Measurements from ENCODE around the gene ZMAT5.
A peak's percentile ranks its signal among the peaks of the same experiment; 100 is the strongest.

Gene ZMAT5

GRCh38 chr22:29765905-29766631 lies 739 bp downstream of the ZMAT5 start:
- Histone ChIP-seq H3K36me3 (replicated peaks; ENCODE audit: insufficient read depth, low read length) (0 out of 2 replicates have a peak, but pooled peaks cover 5% of the 10 kb centered on the region), H2AFZ (ENCODE audit: low read length) (peak overlapping the region; percentile 100), H3K4me1 (ENCODE audit: low read length) (no peaks in the 10 kb centered on the region), H3K9me2 (replicated peaks; ENCODE audit: insufficient read depth, low read length) (no peaks in the 10 kb centered on the region), H3K9me3 (replicated peaks; ENCODE audit: insufficient read depth, low read length) (no peaks in the 10 kb centered on the region), H3K27ac (ENCODE audit: low read length) (peak overlapping the region; percentile 0; the same call in 1 of the 2 replicates), H3K4me3 (ENCODE audit: low read length) (peak overlapping the region; percentile 100), H3F3A (ENCODE audit: insufficient read depth, low read length) (no peaks in the 10 kb centered on the region), H4K20me1 (ENCODE audit: insufficient read depth, low read length) (no peaks in the 10 kb centered on the region), H3K9ac (ENCODE audit: low read length) (peak overlapping the region; percentile 92), H3K27me3 (replicated peaks; ENCODE audit: insufficient read depth, low read length) (no peaks in the 10 kb centered on the region), H3K79me2 (ENCODE audit: low read length) (peaks cover 38% of the 10 kb centered on the region), H3K4me2 (ENCODE audit: low read depth, low read length) (peak overlapping the region; percentile 81)
- TF ChIP-seq EZH2 (optimal IDR thresholded peaks at IDR 0.05; ENCODE audit: low read depth, low read length) (no peak), EZH2phosphoT487 (IDR thresholded peaks at IDR 0.05; ENCODE audit: low read length) (no peak)
- DNase-seq: no peak

GRCh38 chr22:29762263-29762662 lies 4.5 kb downstream of the ZMAT5 start:
- Histone ChIP-seq H3K27ac (ENCODE audit: low read length) (no peak overlapping the region), H4K20me1 (ENCODE audit: insufficient read depth, low read length) (no peaks in the 10 kb centered on the region), H3K27me3 (replicated peaks; ENCODE audit: insufficient read depth, low read length) (no peaks in the 10 kb centered on the region), H3K36me3 (replicated peaks; ENCODE audit: insufficient read depth, low read length) (no peaks in the 10 kb centered on the region), H3K9me2 (replicated peaks; ENCODE audit: insufficient read depth, low read length) (no peaks in the 10 kb centered on the region), H3K4me2 (ENCODE audit: low read depth, low read length) (no peak overlapping the region), H3K9ac (ENCODE audit: low read length) (no peak overlapping the region), H3K4me1 (ENCODE audit: low read length) (no peaks in the 10 kb centered on the region), H3F3A (ENCODE audit: insufficient read depth, low read length) (no peaks in the 10 kb centered on the region), H3K9me3 (replicated peaks; ENCODE audit: insufficient read depth, low read length) (no peaks in the 10 kb centered on the region), H3K4me3 (ENCODE audit: low read length) (no peak overlapping the region), H3K79me2 (ENCODE audit: low read length) (peaks cover 11% of the 10 kb centered on the region), H2AFZ (ENCODE audit: low read length) (no peak overlapping the region)
- DNase-seq: no peak
- TF ChIP-seq EZH2 (optimal IDR thresholded peaks at IDR 0.05; ENCODE audit: low read depth, low read length) (no peak), EZH2phosphoT487 (IDR thresholded peaks at IDR 0.05; ENCODE audit: low read length) (no peak), CTCF (IDR thresholded peaks at IDR 0.05; ENCODE audit: low read length) (no peak)

- H3K4me1 ChIP-seq (ENCODE audit: low read length): no peaks in the 10 kb centered on the region
- no peak overlapping the region for H3K9ac ChIP-seq (ENCODE audit: low read length)
- H2AFZ ChIP-seq (ENCODE audit: low read length): no peak overlapping the region
- H4K20me1 ChIP-seq (ENCODE audit: insufficient read depth, low read length): no peaks in the 10 kb centered on the region
- H3K27ac ChIP-seq (ENCODE audit: low read length): no peak overlapping the region
- no peak overlapping the region for H3K4me2 ChIP-seq (ENCODE audit: low read depth, low read length)
- no peaks in the 10 kb centered on the region for H3K9me2 ChIP-seq (replicated peaks; ENCODE audit: insufficient read depth, low read length)
- H3K36me3 ChIP-seq (replicated peaks; ENCODE audit: insufficient read depth, low read length): no peaks in the 10 kb centered on the region
- DNase-seq: no peak
- H3K27me3 ChIP-seq (replicated peaks; ENCODE audit: insufficient read depth, low read length): no peaks in the 10 kb centered on the region
- TF ChIP-seq EZH2 (optimal IDR thresholded peaks at IDR 0.05; ENCODE audit: low read depth, low read length): no peak
- TF ChIP-seq EZH2phosphoT487 (IDR thresholded peaks at IDR 0.05; ENCODE audit: low read length): no peak
- no peak for TF ChIP-seq CTCF (IDR thresholded peaks at IDR 0.05; ENCODE audit: low read length)
- no peaks in the 10 kb centered on the region for H3F3A ChIP-seq (ENCODE audit: insufficient read depth, low read length)
- H3K9me3 ChIP-seq (replicated peaks; ENCODE audit: insufficient read depth, low read length): no peaks in the 10 kb centered on the region
- no peaks in the 10 kb centered on the region for H3K79me2 ChIP-seq (ENCODE audit: low read length)
- H3K4me3 ChIP-seq (ENCODE audit: low read length): no peak overlapping the region
Measured at GRCh38 chr22:29758959-29759358, 7.8 kb downstream of the ZMAT5 start.

- Histone ChIP-seq H3K27me3 (replicated peaks; ENCODE audit: insufficient read depth, low read length) (no peaks in the 10 kb centered on the region), H3K36me3 (replicated peaks; ENCODE audit: insufficient read depth, low read length) (no peaks in the 10 kb centered on the region), H3K9me2 (replicated peaks; ENCODE audit: insufficient read depth, low read length) (no peaks in the 10 kb centered on the region), H2AFZ (ENCODE audit: low read length) (no peak overlapping the region), H3K4me3 (ENCODE audit: low read length) (no peak overlapping the region), H3K4me2 (ENCODE audit: low read depth, low read length) (no peak overlapping the region), H3K9me3 (replicated peaks; ENCODE audit: insufficient read depth, low read length) (no peaks in the 10 kb centered on the region), H3F3A (ENCODE audit: insufficient read depth, low read length) (no peaks in the 10 kb centered on the region), H3K27ac (ENCODE audit: low read length) (no peak overlapping the region), H3K9ac (ENCODE audit: low read length) (no peak overlapping the region), H3K4me1 (ENCODE audit: low read length) (no peaks in the 10 kb centered on the region), H3K79me2 (ENCODE audit: low read length) (no peaks in the 10 kb centered on the region), H4K20me1 (ENCODE audit: insufficient read depth, low read length) (no peaks in the 10 kb centered on the region)
- no peak for TF ChIP-seq EZH2 (optimal IDR thresholded peaks at IDR 0.05; ENCODE audit: low read depth, low read length)
- TF ChIP-seq EZH2phosphoT487 (IDR thresholded peaks at IDR 0.05; ENCODE audit: low read length): no peak
- no peak for TF ChIP-seq CTCF (IDR thresholded peaks at IDR 0.05; ENCODE audit: low read length)
- DNase-seq: no peak
Measured at GRCh38 chr22:29758068-29758622, 8.7 kb downstream of the ZMAT5 start.

All from MM.1S (cell line).